GM19239 (cell line): Measurements from ENCODE around the gene SEMG2.

ENCODE experiments used
- DNase-seq: peaks from one replicate; pipeline ENCODE4 v3.0.0; 2011; ENCODE audit warnings: low spot score; ENCODE audit not compliant: insufficient read length
- FAIRE-seq: peaks from 2 replicates; lab custom pipeline; 2011; peaks lifted over from hg19 to GRCh38; lab: Jason Lieb, UNC

The SEMG2 gene

GRCh38 chr20:45229264-45230056 lies 8.3 kb downstream of the SEMG2 start:
- FAIRE-seq (no peak), DNase-seq (no peak)

DNA sequence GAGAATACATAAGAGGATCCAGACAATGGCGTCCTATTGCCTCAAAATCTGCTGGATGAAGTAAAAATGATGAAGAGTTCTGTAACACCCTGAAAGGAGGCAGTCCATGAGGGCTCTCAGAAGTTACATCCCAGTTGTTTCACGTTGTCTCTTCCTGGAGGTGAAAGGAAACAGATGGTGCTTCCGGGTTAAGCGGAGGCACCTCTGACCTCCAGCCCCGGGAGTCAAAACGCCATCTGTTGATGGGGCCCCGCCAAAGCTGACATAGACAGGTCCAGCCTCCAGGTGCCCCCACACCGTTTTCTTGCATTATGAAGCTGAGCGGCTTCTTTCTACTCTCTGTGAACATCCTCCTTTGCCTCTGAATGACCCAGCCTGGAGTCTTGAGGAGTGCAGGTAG lies 9.5 kb downstream of the SEMG2 start:
- FAIRE-seq (no peak), DNase-seq (no peak)

DNA sequence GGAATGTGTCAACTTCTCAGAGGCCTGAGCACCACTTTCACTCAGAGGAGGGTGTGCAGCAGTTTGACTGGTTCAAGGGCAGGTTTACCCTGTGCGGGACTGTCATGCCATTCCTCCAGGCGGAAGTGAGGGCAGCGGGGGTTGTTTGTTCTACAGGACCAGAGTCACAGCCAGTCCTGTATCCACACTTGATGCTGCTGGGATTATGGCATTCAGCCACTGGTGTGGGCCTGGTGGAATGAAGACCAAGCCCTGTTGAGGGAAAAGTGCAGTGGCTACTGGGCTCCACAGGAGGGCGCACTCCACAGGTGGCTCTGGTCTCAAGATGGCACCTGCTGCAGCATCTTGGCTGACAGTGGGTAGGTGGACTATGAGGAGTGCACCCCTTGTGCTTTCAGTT lies 14.8 kb downstream of the SEMG2 start:
- DNase-seq = no peak
- no peak for FAIRE-seq

GRCh38 chr20:45238139-45238538 lies 17.0 kb downstream of the SEMG2 start:
- FAIRE-seq (no peak), DNase-seq (no peak)

DNA sequence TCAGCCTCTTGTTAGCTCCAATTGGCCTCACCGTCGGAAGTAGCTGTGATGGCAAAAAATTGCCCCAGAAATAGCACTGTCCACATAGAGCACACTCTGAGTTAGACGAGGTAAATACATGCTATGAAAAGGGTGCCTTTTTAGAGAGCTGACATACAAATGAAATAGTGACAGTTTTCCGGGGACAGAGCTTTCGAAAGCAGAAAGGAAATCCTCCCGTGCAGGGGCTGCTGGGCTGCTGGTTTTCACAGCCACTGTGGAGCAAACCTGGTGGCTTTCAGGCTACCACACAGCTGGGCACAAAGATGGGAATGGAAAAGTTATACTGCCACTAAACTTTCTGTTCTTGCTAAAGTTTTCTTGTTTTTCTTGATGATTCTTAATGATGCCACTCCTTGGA lies 24.9 kb downstream of the SEMG2 start:
- FAIRE-seq (no peak), DNase-seq (no peak)

GRCh38 chr20:45247865-45248264 lies 26.7 kb downstream of the SEMG2 start:
- DNase-seq (no peak), FAIRE-seq (no peak)

GRCh38 chr20:45248609-45249008 lies 27.4 kb downstream of the SEMG2 start:
- FAIRE-seq (no peak), DNase-seq (no peak)

GRCh38 chr20:45251884-45252560 lies 30.8 kb downstream of the SEMG2 start:
- FAIRE-seq = no peak

GRCh38 chr20:45253261-45253660 lies 32.1 kb downstream of the SEMG2 start:
- DNase-seq = no peak
- FAIRE-seq = no peak

More at GRCh38 chr20:45251884-45252560, 30.8 kb downstream of the SEMG2 start:
- no peak for DNase-seq

GRCh38 chr20:45254383-45255262 lies 33.5 kb downstream of the SEMG2 start, which contains the start of gene SLPI:
Gene SLPI, minus strand, starts transcription at chr20:45254564. Its CDS starts 21 bp downstream, at chr20:45254543.
- FAIRE-seq = peak; percentile 72
- no peak for DNase-seq

GRCh38 chr20:45257161-45257560 lies 36.0 kb downstream of the SEMG2 start:
- no peak for DNase-seq
- no peak for FAIRE-seq

- DNase-seq (no peak), FAIRE-seq (no peak)
These were observed 36.5 kb downstream of the SEMG2 start for GRCh38 chr20:45257711-45258110.

GRCh38 chr20:45258259-45258658 lies 37.1 kb downstream of the SEMG2 start:
- FAIRE-seq = no peak
- no peak for DNase-seq

DNA sequence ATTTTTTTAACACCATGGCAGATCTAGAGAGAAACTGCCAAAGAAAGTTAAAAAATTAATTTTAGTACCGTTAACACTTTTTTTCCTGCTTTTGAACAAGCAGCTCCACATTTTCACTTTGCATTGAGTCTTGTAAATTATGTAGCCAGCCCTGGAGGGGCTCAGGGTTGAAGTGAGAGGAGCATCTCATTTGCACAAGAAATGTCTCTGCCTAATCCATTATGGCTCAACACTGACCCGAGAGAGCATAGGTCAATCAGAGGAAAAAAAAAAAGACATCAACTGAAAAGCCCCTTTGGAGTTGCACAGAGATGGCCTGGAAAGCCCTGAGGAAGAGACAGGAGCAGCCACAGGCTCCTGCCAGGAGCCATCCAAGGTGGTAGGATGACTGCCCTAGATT lies 37.5 kb downstream of the SEMG2 start:
- DNase-seq = no peak
- FAIRE-seq = no peak

GRCh38 chr20:45263556-45264266 lies 42.5 kb downstream of the SEMG2 start:
- DNase-seq (no peak), FAIRE-seq (no peak)

DNA sequence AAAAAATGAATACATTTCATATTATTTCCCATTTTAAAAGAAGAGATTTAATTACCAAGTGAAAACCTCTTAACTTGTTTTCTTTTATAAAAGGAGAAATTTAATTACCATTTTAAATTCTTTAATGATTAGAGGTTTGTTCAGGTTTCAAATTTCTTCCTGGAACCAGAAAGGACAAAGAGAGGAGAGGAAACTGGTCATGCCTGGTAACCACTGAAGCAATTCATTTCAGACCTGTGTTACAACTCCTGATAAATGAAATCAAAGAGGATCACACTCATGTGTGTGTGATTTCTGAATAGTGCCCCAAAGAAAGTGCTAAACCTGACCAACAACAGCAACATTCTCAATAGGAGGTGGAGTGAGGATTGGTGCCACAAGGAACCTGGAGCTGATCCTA lies 45.8 kb downstream of the SEMG2 start:
- DNase-seq (no peak), FAIRE-seq (no peak)

DNA sequence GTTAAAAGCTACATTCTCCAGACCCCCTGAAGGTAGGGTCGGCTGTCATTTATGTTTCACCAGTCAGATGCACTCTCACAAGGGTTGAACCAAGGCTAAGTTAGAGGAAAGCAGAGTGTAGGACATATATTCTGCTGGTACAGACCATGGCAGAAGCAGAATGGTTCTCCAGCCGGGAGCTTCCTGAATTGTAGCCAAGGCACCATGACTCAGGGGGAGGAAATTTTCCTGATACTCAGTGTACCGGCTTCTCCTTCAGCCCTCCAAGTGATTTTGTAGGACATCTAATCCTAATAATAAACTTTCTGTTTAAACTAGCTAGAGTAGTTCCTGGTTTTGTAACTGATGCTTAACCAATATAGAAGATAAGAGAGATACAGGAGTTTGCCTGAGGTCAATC lies 47.4 kb downstream of the SEMG2 start:
- FAIRE-seq = no peak
- DNase-seq = no peak

- no peak for DNase-seq
- FAIRE-seq = no peak
These were observed 47.9 kb downstream of the SEMG2 start for GRCh38 chr20:45269056-45269455.

DNA sequence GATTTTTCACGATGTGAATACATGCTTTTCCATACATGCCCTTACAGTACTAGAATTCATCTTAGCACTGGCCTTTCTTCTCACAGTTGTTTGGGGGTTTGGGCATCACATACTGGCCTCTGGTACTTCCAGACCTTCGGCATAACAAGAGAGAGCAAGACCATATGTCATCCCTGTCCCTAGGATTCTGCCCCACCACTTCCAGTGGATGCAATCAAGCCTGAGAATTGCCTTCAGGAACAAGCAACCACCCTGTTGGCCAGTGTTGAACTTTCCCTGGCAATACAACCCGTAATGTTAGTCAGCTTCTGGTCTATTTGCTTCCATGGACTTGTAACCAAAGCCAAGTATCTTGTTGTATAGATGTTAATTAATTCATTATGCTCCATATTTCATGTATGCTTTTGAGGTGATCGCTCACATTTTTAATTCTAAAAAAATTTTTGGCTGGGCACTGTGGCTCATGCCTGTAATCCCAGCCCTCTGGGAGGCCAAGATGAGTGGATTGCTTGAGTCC lies 48.6 kb downstream of the SEMG2 start:
- no peak for FAIRE-seq
- no peak for DNase-seq
